ENCODE measurements around the gene CCDC32.

- no peak for TF ChIP-seq CTCF (IDR thresholded peaks at IDR 0.05)
- no peak for TF ChIP-seq POLR2A (IDR thresholded peaks at IDR 0.05)
Measured at GRCh38 chr15:40545457-40545856, 19.4 kb downstream of the CCDC32 start.
